ENCODE data around the gene DGCR8.
A peak's percentile ranks its signal among the peaks of the same experiment; 100 is the strongest.

The DGCR8 gene

DNA sequence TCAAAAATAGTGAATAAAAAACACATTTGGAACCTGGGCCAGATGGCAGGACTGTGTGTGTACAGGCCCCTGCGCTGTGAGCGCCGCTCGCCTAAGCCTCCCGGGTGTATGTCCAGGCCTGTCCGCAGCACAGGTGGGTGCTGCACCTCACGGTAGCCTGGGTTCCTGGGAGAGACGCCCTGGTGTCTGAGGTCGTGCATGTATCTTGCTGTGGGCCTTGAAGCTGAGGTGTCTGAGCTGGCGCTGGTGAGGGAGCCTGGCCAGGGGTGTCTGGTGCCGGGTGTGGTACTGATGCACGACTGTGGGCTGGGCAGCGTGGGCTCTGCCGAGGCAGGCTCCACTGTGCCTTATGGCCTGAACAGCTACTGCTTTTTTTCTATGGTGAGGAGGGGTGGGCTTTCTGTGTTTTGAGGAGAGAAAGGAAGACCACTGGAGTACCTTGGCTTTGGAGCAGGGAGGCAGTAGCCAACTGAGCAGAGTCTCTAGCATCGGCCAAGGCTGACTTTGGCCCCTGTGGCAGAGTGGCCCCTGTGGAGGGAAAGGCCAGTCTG is 47.4 kb downstream of the DGCR8 start:
- TF ChIP-seq, protein P1, sequence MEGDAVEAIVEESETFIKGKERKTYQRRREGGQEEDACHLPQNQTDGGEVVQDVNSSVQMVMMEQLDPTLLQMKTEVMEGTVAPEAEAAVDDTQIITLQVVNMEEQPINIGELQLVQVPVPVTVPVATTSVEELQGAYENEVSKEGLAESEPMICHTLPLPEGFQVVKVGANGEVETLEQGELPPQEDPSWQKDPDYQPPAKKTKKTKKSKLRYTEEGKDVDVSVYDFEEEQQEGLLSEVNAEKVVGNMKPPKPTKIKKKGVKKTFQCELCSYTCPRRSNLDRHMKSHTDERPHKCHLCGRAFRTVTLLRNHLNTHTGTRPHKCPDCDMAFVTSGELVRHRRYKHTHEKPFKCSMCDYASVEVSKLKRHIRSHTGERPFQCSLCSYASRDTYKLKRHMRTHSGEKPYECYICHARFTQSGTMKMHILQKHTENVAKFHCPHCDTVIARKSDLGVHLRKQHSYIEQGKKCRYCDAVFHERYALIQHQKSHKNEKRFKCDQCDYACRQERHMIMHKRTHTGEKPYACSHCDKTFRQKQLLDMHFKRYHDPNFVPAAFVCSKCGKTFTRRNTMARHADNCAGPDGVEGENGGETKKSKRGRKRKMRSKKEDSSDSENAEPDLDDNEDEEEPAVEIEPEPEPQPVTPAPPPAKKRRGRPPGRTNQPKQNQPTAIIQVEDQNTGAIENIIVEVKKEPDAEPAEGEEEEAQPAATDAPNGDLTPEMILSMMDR (IDR thresholded peaks at IDR 0.05; ENCODE audit: low read depth, low read length): no peak
- no peak overlapping the region for H3K4me3 ChIP-seq (ENCODE audit: low read depth, low read length)
- in situ Hi-C loops (cut with HindIII; ENCODE audit: low sequenced_read_pairs): no loop called here
- DNase-seq (ENCODE audit: low read depth, low spot score): no peak

DNA sequence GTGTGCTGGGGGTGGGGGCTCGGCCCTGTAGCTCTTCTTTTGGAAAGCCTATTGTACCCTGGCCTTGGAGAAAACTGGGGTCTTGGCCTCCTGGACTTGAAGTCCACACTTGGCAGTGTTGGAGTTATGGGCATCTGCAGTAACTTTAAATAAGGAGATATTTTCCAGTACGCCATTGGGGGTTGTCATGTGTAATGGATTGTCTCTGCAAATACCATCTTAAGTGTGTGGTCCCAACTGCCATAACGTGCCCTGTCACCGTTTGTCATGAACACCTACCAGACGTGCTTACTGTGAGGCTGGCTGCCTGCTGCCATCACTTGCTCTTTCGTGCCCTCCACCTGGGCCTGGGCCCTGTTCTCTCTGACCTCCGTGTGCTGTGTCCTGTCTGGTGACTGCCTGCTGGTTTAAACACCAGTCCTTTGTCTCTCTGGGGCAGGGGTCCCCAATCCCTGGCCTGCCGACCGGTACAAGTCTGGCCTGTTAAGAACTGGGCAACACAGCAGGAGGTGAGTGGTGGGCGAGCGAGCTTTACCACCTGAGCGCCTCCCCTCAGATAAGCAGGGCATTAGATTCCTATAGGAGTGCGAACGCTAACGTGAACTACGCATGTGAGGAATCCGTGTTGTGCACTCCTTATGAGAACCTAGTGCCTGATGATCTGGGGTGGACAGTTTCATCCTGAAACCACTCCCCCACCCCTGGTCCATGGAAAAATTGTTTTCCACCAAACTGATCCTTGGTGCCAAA is 48.0 kb downstream of the DGCR8 start:
- DNase-seq (ENCODE audit: low read depth, low spot score): no peak
- in situ Hi-C loops (cut with HindIII; ENCODE audit: low sequenced_read_pairs): no loop called here
- TF ChIP-seq, protein P1 (IDR thresholded peaks at IDR 0.05; ENCODE audit: low read depth, low read length): no peak
- no peak overlapping the region for H3K4me3 ChIP-seq (ENCODE audit: low read depth, low read length)

DNA sequence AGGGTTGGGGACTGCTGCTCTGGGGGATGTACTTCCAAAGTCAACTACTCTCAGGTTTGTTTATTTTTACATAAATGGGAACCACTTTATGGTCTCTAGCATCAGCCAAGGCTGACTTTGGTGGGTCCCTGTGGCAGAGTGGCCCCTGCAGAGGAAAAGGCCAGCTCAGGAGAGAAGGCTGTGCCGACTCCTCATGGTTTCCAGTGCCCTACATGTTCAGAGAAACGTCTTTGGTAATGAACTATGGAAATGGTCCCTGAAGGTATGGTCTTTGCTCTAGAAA is 48.5 kb downstream of the DGCR8 start:
- no peak overlapping the region for H3K4me3 ChIP-seq (ENCODE audit: low read depth, low read length)
- TF ChIP-seq, protein P1 (IDR thresholded peaks at IDR 0.05; ENCODE audit: low read depth, low read length): no peak
- in situ Hi-C loops (cut with HindIII; ENCODE audit: low sequenced_read_pairs): no loop called here
- no peak for DNase-seq (ENCODE audit: low read depth, low spot score)

DNA sequence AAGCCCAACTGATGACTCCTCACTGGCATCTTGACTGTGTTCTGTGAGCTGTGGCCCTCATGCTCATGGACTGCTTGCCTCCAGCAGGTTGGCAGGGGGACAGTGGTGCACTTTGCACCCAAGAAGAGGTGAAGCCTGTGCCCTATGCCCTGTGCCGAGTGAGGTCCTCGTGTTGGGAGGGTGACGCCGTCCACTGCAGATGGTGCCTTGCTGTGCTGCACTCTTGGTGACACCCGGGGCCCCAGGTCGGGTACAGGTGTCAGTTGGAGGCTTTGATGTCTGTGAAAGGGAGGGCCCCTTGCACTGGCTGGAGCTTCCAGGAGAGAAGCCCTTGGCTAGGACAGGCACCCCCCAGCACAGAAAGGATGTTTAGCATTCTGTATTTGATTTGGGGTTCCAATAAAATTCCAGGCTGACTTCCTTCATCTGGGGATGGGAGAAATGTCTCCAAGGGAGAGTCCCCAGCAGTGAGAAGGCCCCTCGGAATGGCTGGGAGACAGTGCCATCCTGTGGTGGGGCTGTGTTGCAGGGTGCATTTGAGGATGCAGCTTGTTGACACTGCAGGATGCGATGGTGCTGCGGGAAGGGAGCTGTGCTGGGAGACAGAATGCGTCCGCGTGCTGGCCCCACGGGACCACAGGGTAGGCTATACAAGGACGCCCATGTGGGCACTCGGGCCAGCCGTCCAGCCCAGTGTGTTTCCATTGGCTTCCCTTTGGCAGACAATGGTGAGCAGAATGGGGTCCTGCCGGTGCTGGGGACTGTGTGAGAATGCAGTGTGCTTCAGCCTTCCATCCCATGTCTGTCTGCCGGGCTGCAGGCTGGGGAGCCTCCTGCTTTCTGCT is 49.1 kb downstream of the DGCR8 start:
- no peak overlapping the region for H3K4me3 ChIP-seq (ENCODE audit: low read depth, low read length)
- TF ChIP-seq, protein P1 (IDR thresholded peaks at IDR 0.05; ENCODE audit: low read depth, low read length): peak; percentile 44
- no peak for DNase-seq (ENCODE audit: low read depth, low spot score)
- in situ Hi-C loops (cut with HindIII; ENCODE audit: low sequenced_read_pairs): no loop called here

DNA sequence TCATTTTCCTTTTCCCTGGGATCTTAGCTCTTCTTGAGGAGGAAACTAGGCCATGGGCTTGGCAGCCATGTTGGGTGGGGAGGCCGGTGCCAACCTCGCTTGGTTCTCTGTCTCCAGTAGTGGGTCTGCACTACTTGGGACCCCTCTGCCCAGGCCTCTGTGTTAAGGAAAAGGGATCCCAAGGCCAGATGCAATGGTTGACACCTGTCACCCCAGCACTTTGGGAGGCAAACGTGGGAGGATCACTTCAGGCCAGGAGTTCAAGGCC is 49.6 kb downstream of the DGCR8 start:
- H3K4me3 ChIP-seq (ENCODE audit: low read depth, low read length): no peak overlapping the region
- TF ChIP-seq, protein P1 (IDR thresholded peaks at IDR 0.05; ENCODE audit: low read depth, low read length): no peak
- in situ Hi-C loops (cut with HindIII; ENCODE audit: low sequenced_read_pairs): no loop called here
- no peak for DNase-seq (ENCODE audit: low read depth, low spot score)

DNA sequence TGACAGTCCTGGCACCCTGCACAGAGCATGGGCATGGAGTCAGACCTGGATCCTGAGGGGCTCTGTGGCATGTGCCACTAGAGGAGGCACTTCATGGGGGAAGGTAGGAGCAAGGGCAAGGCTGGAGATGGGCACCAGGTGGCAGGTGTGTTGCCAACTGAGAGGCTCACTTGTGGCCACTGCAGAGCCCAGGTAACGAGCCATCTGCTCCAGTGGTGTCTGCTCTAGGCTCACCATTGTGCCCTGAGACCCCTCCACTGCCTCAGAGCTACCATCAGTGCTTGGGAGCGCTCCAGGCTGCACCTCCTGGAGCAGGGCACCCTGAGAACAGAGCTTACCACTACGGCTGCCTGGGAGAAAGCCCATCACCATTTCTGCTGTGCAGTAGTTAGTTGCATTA is 50.3 kb downstream of the DGCR8 start:
- DNase-seq (ENCODE audit: low read depth, low spot score): no peak
- H3K4me3 ChIP-seq (ENCODE audit: low read depth, low read length): no peak overlapping the region
- TF ChIP-seq, protein P1 (IDR thresholded peaks at IDR 0.05; ENCODE audit: low read depth, low read length): no peak
- in situ Hi-C loops (cut with HindIII; ENCODE audit: low sequenced_read_pairs): no loop called here

All from astrocyte of the spinal cord (primary cell).